HL-60 (cell line): ENCODE data around the gene CAV1.

Experiments
- DNase-seq, 2 experiments: peaks; one replicate each; pipeline ENCODE4 v3.0.0-alpha.2; 2010 to 2020; ENCODE audit warnings: low read depth in 1 of 2, low spot score in 1 of 2
- H3K27ac ChIP-seq: fragments of 250-450 bp; sonication (Bioruptor Pico); replicated peaks from 2 replicates; pipeline ENCODE4 v1.5.1; 2020; ENCODE audit warnings: mild to moderate bottlenecking, moderate library complexity
- H3K27me3 ChIP-seq: fragments of 250-450 bp; sonication (Bioruptor Pico); 2 replicates; pipeline ENCODE4 v1.5.1; 2021; ENCODE audit warnings: mild to moderate bottlenecking, moderate library complexity; ENCODE audit not compliant: insufficient read depth, poor library complexity, severe bottlenecking
- H3K4me3 ChIP-seq: replicated peaks from 2 replicates; pipeline ENCODE4 v1.5.1; 2011; ENCODE audit warnings: mild to moderate bottlenecking, control low read depth, low read length; ENCODE audit not compliant: insufficient read depth
- GABPA ChIP-seq: IDR thresholded peaks from 2 replicates; pipeline ENCODE4 v1.6.1; 2012; ENCODE audit warnings: low read depth
- POLR2AphosphoS5 ChIP-seq: IDR thresholded peaks from 2 replicates; pipeline ENCODE4 v1.6.1; 2012; ENCODE audit warnings: low read depth
- SPI1 ChIP-seq: IDR thresholded peaks from 2 replicates; pipeline ENCODE4 v1.6.1; 2012; ENCODE audit warnings: low read depth, mild to moderate bottlenecking, borderline replicate concordance
- TF ChIP-seq, protein P1 (sequence below): IDR thresholded peaks from 2 replicates; pipeline ENCODE4 v1.6.1; 2012; ENCODE audit warnings: low read depth; ENCODE audit not compliant: insufficient replicate concordance
- TF ChIP-seq, protein P2 (sequence below): IDR thresholded peaks from one replicate; pipeline ENCODE4 v1.5.1; 2011; ENCODE audit warnings: low read length, control low read depth, inconsistent platforms; ENCODE audit not compliant: insufficient read depth

Gene CAV1

DNA sequence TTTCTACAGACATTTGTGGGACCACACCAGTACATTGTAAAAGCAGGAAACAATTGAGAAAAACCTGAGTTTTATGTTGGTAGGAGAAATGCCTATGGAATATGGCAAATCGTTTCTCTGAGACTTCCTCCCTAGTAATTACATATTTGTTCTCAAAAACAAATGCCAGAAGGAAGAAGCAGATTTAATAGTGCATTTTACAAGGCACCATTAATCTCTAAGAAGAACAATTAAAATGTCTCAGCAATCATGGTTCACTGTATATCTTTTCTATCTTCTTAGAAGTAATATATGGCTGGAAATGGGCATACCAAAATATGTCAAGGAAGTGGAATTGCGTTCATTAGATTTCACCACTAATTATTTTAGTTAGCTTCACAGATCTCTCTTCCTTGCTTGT, 13.3 kb downstream of the CAV1 start:
- Histone ChIP-seq H3K4me3 (no peak overlapping the region), H3K27me3 (no peaks in the 10 kb centered on the region), H3K27ac (no peak overlapping the region)
- no peak for DNase-seq
- TF ChIP-seq, protein P1, sequence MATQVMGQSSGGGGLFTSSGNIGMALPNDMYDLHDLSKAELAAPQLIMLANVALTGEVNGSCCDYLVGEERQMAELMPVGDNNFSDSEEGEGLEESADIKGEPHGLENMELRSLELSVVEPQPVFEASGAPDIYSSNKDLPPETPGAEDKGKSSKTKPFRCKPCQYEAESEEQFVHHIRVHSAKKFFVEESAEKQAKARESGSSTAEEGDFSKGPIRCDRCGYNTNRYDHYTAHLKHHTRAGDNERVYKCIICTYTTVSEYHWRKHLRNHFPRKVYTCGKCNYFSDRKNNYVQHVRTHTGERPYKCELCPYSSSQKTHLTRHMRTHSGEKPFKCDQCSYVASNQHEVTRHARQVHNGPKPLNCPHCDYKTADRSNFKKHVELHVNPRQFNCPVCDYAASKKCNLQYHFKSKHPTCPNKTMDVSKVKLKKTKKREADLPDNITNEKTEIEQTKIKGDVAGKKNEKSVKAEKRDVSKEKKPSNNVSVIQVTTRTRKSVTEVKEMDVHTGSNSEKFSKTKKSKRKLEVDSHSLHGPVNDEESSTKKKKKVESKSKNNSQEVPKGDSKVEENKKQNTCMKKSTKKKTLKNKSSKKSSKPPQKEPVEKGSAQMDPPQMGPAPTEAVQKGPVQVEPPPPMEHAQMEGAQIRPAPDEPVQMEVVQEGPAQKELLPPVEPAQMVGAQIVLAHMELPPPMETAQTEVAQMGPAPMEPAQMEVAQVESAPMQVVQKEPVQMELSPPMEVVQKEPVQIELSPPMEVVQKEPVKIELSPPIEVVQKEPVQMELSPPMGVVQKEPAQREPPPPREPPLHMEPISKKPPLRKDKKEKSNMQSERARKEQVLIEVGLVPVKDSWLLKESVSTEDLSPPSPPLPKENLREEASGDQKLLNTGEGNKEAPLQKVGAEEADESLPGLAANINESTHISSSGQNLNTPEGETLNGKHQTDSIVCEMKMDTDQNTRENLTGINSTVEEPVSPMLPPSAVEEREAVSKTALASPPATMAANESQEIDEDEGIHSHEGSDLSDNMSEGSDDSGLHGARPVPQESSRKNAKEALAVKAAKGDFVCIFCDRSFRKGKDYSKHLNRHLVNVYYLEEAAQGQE, result no peak
- TF ChIP-seq GABPA (no peak), POLR2AphosphoS5 (no peak), SPI1 (no peak)
- TF ChIP-seq, protein P2, sequence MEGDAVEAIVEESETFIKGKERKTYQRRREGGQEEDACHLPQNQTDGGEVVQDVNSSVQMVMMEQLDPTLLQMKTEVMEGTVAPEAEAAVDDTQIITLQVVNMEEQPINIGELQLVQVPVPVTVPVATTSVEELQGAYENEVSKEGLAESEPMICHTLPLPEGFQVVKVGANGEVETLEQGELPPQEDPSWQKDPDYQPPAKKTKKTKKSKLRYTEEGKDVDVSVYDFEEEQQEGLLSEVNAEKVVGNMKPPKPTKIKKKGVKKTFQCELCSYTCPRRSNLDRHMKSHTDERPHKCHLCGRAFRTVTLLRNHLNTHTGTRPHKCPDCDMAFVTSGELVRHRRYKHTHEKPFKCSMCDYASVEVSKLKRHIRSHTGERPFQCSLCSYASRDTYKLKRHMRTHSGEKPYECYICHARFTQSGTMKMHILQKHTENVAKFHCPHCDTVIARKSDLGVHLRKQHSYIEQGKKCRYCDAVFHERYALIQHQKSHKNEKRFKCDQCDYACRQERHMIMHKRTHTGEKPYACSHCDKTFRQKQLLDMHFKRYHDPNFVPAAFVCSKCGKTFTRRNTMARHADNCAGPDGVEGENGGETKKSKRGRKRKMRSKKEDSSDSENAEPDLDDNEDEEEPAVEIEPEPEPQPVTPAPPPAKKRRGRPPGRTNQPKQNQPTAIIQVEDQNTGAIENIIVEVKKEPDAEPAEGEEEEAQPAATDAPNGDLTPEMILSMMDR, result no peak

DNA sequence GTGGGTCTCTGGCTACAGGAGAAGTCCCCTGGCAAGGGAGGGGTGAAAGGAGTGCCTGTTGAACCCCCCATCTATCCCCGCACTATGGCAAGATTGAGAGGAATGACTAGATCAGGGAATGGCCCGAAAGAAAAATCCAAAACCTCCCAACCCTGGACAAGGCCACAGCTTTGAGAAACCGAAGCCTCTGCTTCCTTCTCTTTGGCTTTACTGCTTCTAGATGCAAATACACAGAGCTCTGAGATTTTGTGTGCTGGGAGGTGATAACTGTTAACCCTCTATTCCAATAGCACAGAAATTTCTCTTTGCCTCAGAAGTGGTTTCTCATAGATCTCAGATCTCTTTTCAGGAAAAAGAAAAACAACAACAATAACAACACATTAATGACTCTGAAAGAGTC, 15.0 kb downstream of the CAV1 start:
- H3K27me3 ChIP-seq, result no peaks in the 10 kb centered on the region
- no peak for DNase-seq
- no peak overlapping the region for H3K4me3 ChIP-seq
- H3K27ac ChIP-seq, result no peak overlapping the region
- TF ChIP-seq POLR2AphosphoS5 (no peak), SPI1 (no peak), GABPA (no peak)
- TF ChIP-seq, protein P1, result no peak
- TF ChIP-seq, protein P2, result no peak

DNA sequence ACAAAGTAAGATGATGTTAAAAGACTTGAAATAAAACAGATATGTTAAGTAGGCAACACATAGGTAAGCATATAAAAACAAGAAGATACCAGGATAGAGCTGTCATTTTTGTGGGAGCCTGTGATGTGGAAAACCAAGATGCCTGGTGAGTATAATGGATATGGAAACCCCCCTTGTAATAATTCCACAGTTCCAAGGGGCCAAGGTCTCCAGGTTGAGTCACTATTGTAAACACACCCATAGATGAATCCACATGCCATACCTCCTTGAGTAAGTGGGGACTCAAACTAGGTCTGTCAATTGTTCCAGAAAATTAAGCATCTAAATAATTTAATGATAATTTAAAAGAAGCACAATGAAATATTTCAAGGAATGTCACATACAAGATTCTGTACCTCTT, 15.9 kb downstream of the CAV1 start:
- no peak overlapping the region for H3K27ac ChIP-seq
- H3K27me3 ChIP-seq, result no peaks in the 10 kb centered on the region
- DNase-seq, result no peak
- TF ChIP-seq GABPA (no peak), POLR2AphosphoS5 (no peak), SPI1 (no peak)
- TF ChIP-seq, protein P2, result no peak
- TF ChIP-seq, protein P1, result no peak
- no peak overlapping the region for H3K4me3 ChIP-seq
